Kidney (tissue), 14 donors: Measurements from ENCODE around the gene CAMK1D. TPM values are rescaled to one million over a fixed set of nuclear protein-coding genes. Genes with fewer than 3 reads are reported as not detected.

Experiments
- DNase-seq, 5 donors: peaks; one replicate each; pipeline ENCODE4 v3.0.0-alpha.2; 2013 to 2020
- FAIRE-seq: peaks from 2 replicates; lab custom pipeline; 2012; peaks lifted over from hg19 to GRCh38; lab: Jason Lieb, UNC
- H3K27ac ChIP-seq, 2 donors: one replicate each; pipeline ENCODE4 v1.7.0; 2013; ENCODE audit warnings: low read depth in 2 of 2, low read length in 2 of 2, inconsistent platforms in 1 of 2
- H3K27me3 ChIP-seq: one replicate; pipeline ENCODE4 v1.7.1; 2013; ENCODE audit warnings: low read length, inconsistent platforms; ENCODE audit not compliant: control insufficient read depth, insufficient read depth
- H3K36me3 ChIP-seq, 3 donors: one replicate each; pipeline versions ENCODE4 v1.7.0 to v1.7.1; 2013; ENCODE audit warnings: low read length in 3 of 3, control low read depth in 1 of 3, inconsistent platforms in 1 of 3; ENCODE audit not compliant: insufficient read depth in 3 of 3, control insufficient read depth in 2 of 3
- H3K4me1 ChIP-seq, 3 donors: one replicate each; pipeline versions ENCODE4 v1.7.0 to v1.7.1; 2013; ENCODE audit warnings: low read length in 3 of 3, inconsistent platforms in 1 of 3, low read depth in 1 of 3; ENCODE audit not compliant: control insufficient read depth in 2 of 3, insufficient read depth in 2 of 3
- H3K4me3 ChIP-seq, 3 donors: one replicate each; pipeline versions ENCODE4 v1.7.0 to v1.8.1; 2013; ENCODE audit warnings: low read length in 3 of 3, control low read depth in 1 of 3, inconsistent platforms in 1 of 3
- H3K9ac ChIP-seq, 3 donors: one replicate each; pipeline versions ENCODE4 v1.7.0 to v1.7.1; 2013; ENCODE audit warnings: low read length in 3 of 3, control low read depth in 1 of 3, inconsistent platforms in 1 of 3
- H3K9me3 ChIP-seq, 3 donors: one replicate each; pipeline versions ENCODE4 v1.7.0 to v1.7.1; 2013; ENCODE audit warnings: low read length in 3 of 3, control low read depth in 1 of 3, inconsistent platforms in 1 of 3; ENCODE audit not compliant: control insufficient read depth in 2 of 3, insufficient read depth in 1 of 3
- CTCF ChIP-seq: IDR thresholded peaks from 3 replicates; pipeline ENCODE4 v1.5.1; 2012; ENCODE audit warnings: mild to moderate bottlenecking, moderate library complexity, borderline replicate concordance; ENCODE audit not compliant: insufficient read depth; ENCODE audit errors: extremely low read depth
- intact Hi-C: fragments of 100-400 bp; cut with DNase I; formaldehyde crosslinking; loops from one replicate; pipeline ENCODE4 v1.11.1; 2022
- polyA plus RNA-seq: library from polyadenylated mRNA; stranded (reverse); fragments of 350-450 nt; fragmentation: Illumina TruSeq; extraction: RNeasy Lipid Tissue Mini Kit (QIAGEN cat#74804); gene quantifications from one replicate; pipeline ENCODE4 v1.2.3, GENCODE V29; 2014; ENCODE audit warnings: low read depth, low replicate concordance; ENCODE audit not compliant: insufficient read depth
- total RNA-seq: library from RNA; stranded (reverse); fragmentation: NEBNext Ultra II Directional; extraction: Animal tissue kit (Norgen Biotek cat#: 25700); gene quantifications from one replicate; pipeline ENCODE4 v1.2.1, GENCODE V29; 2021
- donor health status: control.
- donor health status: control.
- donor health status: control.
- donor health status: control.
- donor health status: control.
- donor health status: DM: yes; HTN: yes; CAD: no.
- donor health status: Normal renal cell carcinoma (clear cell type).

Gene CAMK1D
- total and polyA plus RNA-seq, 2 donors from 2014 or later: 1.1 to 13.7 TPM

- H3K4me3 ChIP-seq: no peak overlapping the region
- no peak overlapping the region for H3K27ac ChIP-seq
- H3K9me3 ChIP-seq: no peaks in the 10 kb centered on the region
- H3K27me3 ChIP-seq: no peaks in the 10 kb centered on the region
- no peaks in the 10 kb centered on the region for H3K4me1 ChIP-seq
- intact Hi-C loops: no loop called here
- DNase-seq (no peak), FAIRE-seq (no peak)
- no peak for TF ChIP-seq CTCF
- no peaks in the 10 kb centered on the region for H3K36me3 ChIP-seq
- H3K9ac ChIP-seq: no peak overlapping the region
These were observed 266.2 kb downstream of the CAMK1D start for GRCh38 chr10:12615296-12616220.

- no peak for FAIRE-seq
- H3K27ac ChIP-seq: no peak overlapping the region
- no peaks in the 10 kb centered on the region for H3K36me3 ChIP-seq
- H3K4me3 ChIP-seq: no peak overlapping the region
- intact Hi-C loops: no loop called here
- H3K9me3 ChIP-seq: no peaks in the 10 kb centered on the region
- no peaks in the 10 kb centered on the region for H3K27me3 ChIP-seq
- DNase-seq: no peak
- no peak for TF ChIP-seq CTCF
- H3K4me1 ChIP-seq: no peaks in the 10 kb centered on the region
- no peak overlapping the region for H3K9ac ChIP-seq
These were observed 268.1 kb downstream of the CAMK1D start for GRCh38 chr10:12617191-12618175.

GRCh38 chr10:12622016-12622415 lies 272.7 kb downstream of the CAMK1D start:
- no peak for FAIRE-seq
- no peak for TF ChIP-seq CTCF
- intact Hi-C loops: no loop called here

More at GRCh38 chr10:12622016-12622415, 272.7 kb downstream of the CAMK1D start:
- H3K27me3 ChIP-seq: no peaks in the 10 kb centered on the region
- DNase-seq: no peak
- no peaks in the 10 kb centered on the region for H3K4me1 ChIP-seq
- no peak overlapping the region for H3K27ac ChIP-seq
- H3K4me3 ChIP-seq: no peak overlapping the region
- H3K36me3 ChIP-seq: no peaks in the 10 kb centered on the region
- no peak overlapping the region for H3K9ac ChIP-seq
- H3K9me3 ChIP-seq: no peaks in the 10 kb centered on the region
